ENCODE measurements around the gene PCP2.

The PCP2 gene

GRCh38 chr19:7674010-7675005 lies 40.8 kb upstream of the PCP2 start:
- Histone ChIP-seq H3K9ac (ENCODE audit: low read depth, low read length) (no peak overlapping the region), H3K27me3 (ENCODE audit: insufficient read depth, low read length) (peaks cover 69% of the 10 kb centered on the region), H3K4me1 (ENCODE audit: insufficient read depth, low read length) (no peaks in the 10 kb centered on the region; the same call in 1 of the 2 replicates), H3K4me3 (ENCODE audit: low read length) (peak overlapping the region; percentile 36; the same call in 1 of the 2 replicates), H3K9me3 (ENCODE audit: insufficient read depth, low read depth, low read length) (no peaks in the 10 kb centered on the region), H3K27ac (ENCODE audit: low read length) (no peak overlapping the region), H3K36me3 (ENCODE audit: insufficient read depth, low read depth, low read length) (no peaks in the 10 kb centered on the region)

- no peak overlapping the region for H3K4me3 ChIP-seq (ENCODE audit: low read length)
- H3K9me3 ChIP-seq (ENCODE audit: insufficient read depth, low read depth, low read length), result no peaks in the 10 kb centered on the region
- peaks cover 74% of the 10 kb centered on the region for H3K27me3 ChIP-seq (ENCODE audit: insufficient read depth, low read length)
- no peak overlapping the region for H3K9ac ChIP-seq (ENCODE audit: low read depth, low read length)
- H3K4me1 ChIP-seq (ENCODE audit: insufficient read depth, low read length), result no peaks in the 10 kb centered on the region; the same call in 1 of the 2 replicates
- H3K27ac ChIP-seq (ENCODE audit: low read length), result no peak overlapping the region
- H3K36me3 ChIP-seq (ENCODE audit: insufficient read depth, low read depth, low read length), result no peaks in the 10 kb centered on the region
These were observed 39.0 kb upstream of the PCP2 start for GRCh38 chr19:7672522-7672921.

GRCh38 chr19:7670790-7671189 lies 37.3 kb upstream of the PCP2 start:
- H3K4me1 ChIP-seq (ENCODE audit: insufficient read depth, low read length), result no peaks in the 10 kb centered on the region
- H3K9me3 ChIP-seq (ENCODE audit: insufficient read depth, low read depth, low read length), result no peaks in the 10 kb centered on the region
- no peaks in the 10 kb centered on the region for H3K36me3 ChIP-seq (ENCODE audit: insufficient read depth, low read depth, low read length)
- peaks cover 64% of the 10 kb centered on the region for H3K27me3 ChIP-seq (ENCODE audit: insufficient read depth, low read length)
- H3K27ac ChIP-seq (ENCODE audit: low read length), result no peak overlapping the region
- H3K9ac ChIP-seq (ENCODE audit: low read depth, low read length), result peak overlapping the region; percentile 51; the same call in 1 of the 2 replicates
- H3K4me3 ChIP-seq (ENCODE audit: low read length), result peak overlapping the region; percentile 76

- peak overlapping the region; percentile 51; the same call in 1 of the 2 replicates for H3K9ac ChIP-seq (ENCODE audit: low read depth, low read length)
- H3K27me3 ChIP-seq (ENCODE audit: insufficient read depth, low read length), result peaks cover 64% of the 10 kb centered on the region
- H3K27ac ChIP-seq (ENCODE audit: low read length), result no peak overlapping the region
- H3K36me3 ChIP-seq (ENCODE audit: insufficient read depth, low read depth, low read length), result no peaks in the 10 kb centered on the region
- H3K9me3 ChIP-seq (ENCODE audit: insufficient read depth, low read depth, low read length), result no peaks in the 10 kb centered on the region
- H3K4me1 ChIP-seq (ENCODE audit: insufficient read depth, low read length), result no peaks in the 10 kb centered on the region
- H3K4me3 ChIP-seq (ENCODE audit: low read length), result peak overlapping the region; percentile 76
These were observed 36.7 kb upstream of the PCP2 start for GRCh38 chr19:7670150-7670783.

DNA sequence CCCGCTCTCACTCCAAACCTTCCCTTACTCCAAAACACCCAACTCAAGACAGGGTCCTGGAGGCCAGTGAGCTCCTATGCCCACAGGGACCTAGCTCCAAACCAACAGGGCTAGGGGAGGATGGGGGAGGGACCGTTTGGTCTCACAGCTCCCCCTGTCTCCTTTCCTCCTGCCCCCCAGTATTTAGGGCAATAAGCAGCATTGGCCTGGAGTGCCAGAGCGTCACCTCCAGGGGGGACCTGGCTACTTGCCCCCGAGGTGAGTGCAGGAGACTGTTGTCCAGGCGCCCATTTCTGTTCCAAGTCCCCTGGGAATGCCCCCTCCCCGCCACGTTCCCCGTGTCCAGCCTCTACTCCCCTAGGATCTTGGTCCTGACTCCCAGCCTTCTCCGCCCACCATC lies 36.1 kb upstream of the PCP2 start:
- Histone ChIP-seq H3K9ac (ENCODE audit: low read depth, low read length) (no peak overlapping the region), H3K4me3 (ENCODE audit: low read length) (peak overlapping the region; percentile 48), H3K36me3 (ENCODE audit: insufficient read depth, low read depth, low read length) (no peaks in the 10 kb centered on the region), H3K9me3 (ENCODE audit: insufficient read depth, low read depth, low read length) (no peaks in the 10 kb centered on the region), H3K4me1 (ENCODE audit: insufficient read depth, low read length) (no peaks in the 10 kb centered on the region), H3K27me3 (ENCODE audit: insufficient read depth, low read length) (peaks cover 64% of the 10 kb centered on the region), H3K27ac (ENCODE audit: low read length) (no peak overlapping the region)

GRCh38 chr19:7668842-7669241 lies 35.3 kb upstream of the PCP2 start, which contains the start of gene RETN:
Gene RETN, plus strand, starts transcription at chr19:7669049. Its CDS starts 278 bp downstream, at chr19:7669327.
- no peaks in the 10 kb centered on the region for H3K36me3 ChIP-seq (ENCODE audit: insufficient read depth, low read depth, low read length)
- H3K9me3 ChIP-seq (ENCODE audit: insufficient read depth, low read depth, low read length), result no peaks in the 10 kb centered on the region
- H3K9ac ChIP-seq (ENCODE audit: low read depth, low read length), result no peak within 1 kb of the TSS
- H3K4me1 ChIP-seq (ENCODE audit: insufficient read depth, low read length), result no peaks in the 10 kb centered on the region
- peaks cover 62% of the 10 kb centered on the region for H3K27me3 ChIP-seq (ENCODE audit: insufficient read depth, low read length)
- no peak within 1 kb of the TSS for H3K27ac ChIP-seq (ENCODE audit: low read length)
- H3K4me3 ChIP-seq (ENCODE audit: low read length), result peak within 1 kb of the TSS; percentile 48

GRCh38 chr19:7665076-7665475 lies 31.6 kb upstream of the PCP2 start:
- no peak overlapping the region for H3K9ac ChIP-seq (ENCODE audit: low read depth, low read length)
- peaks cover 27% of the 10 kb centered on the region for H3K27me3 ChIP-seq (ENCODE audit: insufficient read depth, low read length)
- H3K9me3 ChIP-seq (ENCODE audit: insufficient read depth, low read depth, low read length), result no peaks in the 10 kb centered on the region
- H3K36me3 ChIP-seq (ENCODE audit: insufficient read depth, low read depth, low read length), result no peaks in the 10 kb centered on the region
- H3K27ac ChIP-seq (ENCODE audit: low read length), result no peak overlapping the region
- H3K4me3 ChIP-seq (ENCODE audit: low read length), result no peak overlapping the region
- H3K4me1 ChIP-seq (ENCODE audit: insufficient read depth, low read length), result no peaks in the 10 kb centered on the region

DNA sequence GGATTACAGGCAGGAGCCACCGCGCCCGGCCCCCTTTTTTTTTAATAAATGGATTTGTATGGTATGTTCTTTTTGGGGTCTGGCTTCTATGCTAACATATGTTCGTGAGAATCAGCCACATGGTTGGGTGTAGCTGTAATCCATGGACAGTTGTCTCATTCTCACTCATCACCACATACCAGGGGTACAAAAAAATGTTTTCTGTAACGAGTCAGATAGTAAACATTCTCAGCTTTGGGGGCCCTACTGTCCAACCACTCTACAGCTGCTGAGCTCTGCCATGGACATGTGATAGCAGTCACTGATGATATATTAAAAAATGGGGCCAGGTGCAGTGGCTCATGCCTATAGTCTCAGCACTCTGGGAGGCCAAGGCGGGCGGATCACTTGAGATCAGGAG lies 30.2 kb upstream of the PCP2 start:
- H3K4me3 ChIP-seq (ENCODE audit: low read length), result no peak overlapping the region
- no peak overlapping the region for H3K9ac ChIP-seq (ENCODE audit: low read depth, low read length)
- no peaks in the 10 kb centered on the region for H3K36me3 ChIP-seq (ENCODE audit: insufficient read depth, low read depth, low read length)
- no peaks in the 10 kb centered on the region for H3K9me3 ChIP-seq (ENCODE audit: insufficient read depth, low read depth, low read length)
- H3K4me1 ChIP-seq (ENCODE audit: insufficient read depth, low read length), result no peaks in the 10 kb centered on the region
- no peak overlapping the region for H3K27ac ChIP-seq (ENCODE audit: low read length)
- peaks cover 14% of the 10 kb centered on the region for H3K27me3 ChIP-seq (ENCODE audit: insufficient read depth, low read length)

DNA sequence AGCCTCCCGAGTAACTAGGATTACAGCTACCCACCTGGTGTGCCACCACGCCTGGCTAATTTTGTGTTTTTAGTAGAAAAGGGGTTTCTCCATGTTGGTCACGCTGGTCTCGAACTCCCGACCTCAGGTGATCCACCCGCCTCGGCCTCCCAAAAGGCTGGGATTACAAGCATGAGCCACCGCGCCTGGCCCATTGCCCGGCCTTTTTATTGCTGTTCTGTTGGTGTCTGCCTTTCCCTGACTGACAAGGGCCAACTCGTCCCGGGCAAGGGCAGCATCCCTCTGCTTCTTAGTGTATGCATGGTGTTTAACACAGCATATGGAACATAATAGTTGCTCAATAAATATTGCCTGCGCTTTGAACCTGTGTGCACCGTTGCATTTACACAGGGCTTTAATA lies 29.1 kb upstream of the PCP2 start:
- no peaks in the 10 kb centered on the region for H3K36me3 ChIP-seq (ENCODE audit: insufficient read depth, low read depth, low read length)
- H3K9me3 ChIP-seq (ENCODE audit: insufficient read depth, low read depth, low read length), result no peaks in the 10 kb centered on the region
- no peak overlapping the region for H3K4me3 ChIP-seq (ENCODE audit: low read length)
- no peak overlapping the region for H3K9ac ChIP-seq (ENCODE audit: low read depth, low read length)
- no peak overlapping the region for H3K27ac ChIP-seq (ENCODE audit: low read length)
- peaks cover 4% of the 10 kb centered on the region; the same call in 1 of the 2 replicates for H3K27me3 ChIP-seq (ENCODE audit: insufficient read depth, low read length)
- no peaks in the 10 kb centered on the region for H3K4me1 ChIP-seq (ENCODE audit: insufficient read depth, low read length)

GRCh38 chr19:7661744-7662538 lies 28.4 kb upstream of the PCP2 start:
- no peak overlapping the region for H3K4me3 ChIP-seq (ENCODE audit: low read length)
- no peaks in the 10 kb centered on the region for H3K36me3 ChIP-seq (ENCODE audit: insufficient read depth, low read depth, low read length)
- no peaks in the 10 kb centered on the region for H3K9me3 ChIP-seq (ENCODE audit: insufficient read depth, low read depth, low read length)
- H3K9ac ChIP-seq (ENCODE audit: low read depth, low read length), result no peak overlapping the region
- peaks cover 4% of the 10 kb centered on the region; the same call in 1 of the 2 replicates for H3K27me3 ChIP-seq (ENCODE audit: insufficient read depth, low read length)
- no peak overlapping the region for H3K27ac ChIP-seq (ENCODE audit: low read length)
- no peaks in the 10 kb centered on the region for H3K4me1 ChIP-seq (ENCODE audit: insufficient read depth, low read length)

GRCh38 chr19:7658219-7658686 lies 24.7 kb upstream of the PCP2 start:
- Histone ChIP-seq H3K27ac (ENCODE audit: low read length) (no peak overlapping the region), H3K9me3 (ENCODE audit: insufficient read depth, low read depth, low read length) (no peaks in the 10 kb centered on the region), H3K36me3 (ENCODE audit: insufficient read depth, low read depth, low read length) (no peaks in the 10 kb centered on the region), H3K4me3 (ENCODE audit: low read length) (no peak overlapping the region), H3K27me3 (ENCODE audit: insufficient read depth, low read length) (peaks cover 10% of the 10 kb centered on the region; the same call in 1 of the 2 replicates), H3K4me1 (ENCODE audit: insufficient read depth, low read length) (no peaks in the 10 kb centered on the region), H3K9ac (ENCODE audit: low read depth, low read length) (no peak overlapping the region)
